Activated CD4-positive, CD25-positive, alpha-beta regulatory T cell treated with anti-CD3 and anti-CD28 coated beads, Interleukin-2, amount 50 U/mL, for 16 hours (primary cell): Measurements from ENCODE around the gene CDH16.
"Not testable (repeated sequence)": the region's sequence is repeated elsewhere in the genome, so short reads cannot be mapped to it uniquely, and the experiment has no call there.

Experiments used
- DNase-seq: peaks from one replicate; pipeline ENCODE4 v3.0.0-alpha.2; 2020; ENCODE audit warnings: low read depth, low spot score

CDH16 gene

DNA sequence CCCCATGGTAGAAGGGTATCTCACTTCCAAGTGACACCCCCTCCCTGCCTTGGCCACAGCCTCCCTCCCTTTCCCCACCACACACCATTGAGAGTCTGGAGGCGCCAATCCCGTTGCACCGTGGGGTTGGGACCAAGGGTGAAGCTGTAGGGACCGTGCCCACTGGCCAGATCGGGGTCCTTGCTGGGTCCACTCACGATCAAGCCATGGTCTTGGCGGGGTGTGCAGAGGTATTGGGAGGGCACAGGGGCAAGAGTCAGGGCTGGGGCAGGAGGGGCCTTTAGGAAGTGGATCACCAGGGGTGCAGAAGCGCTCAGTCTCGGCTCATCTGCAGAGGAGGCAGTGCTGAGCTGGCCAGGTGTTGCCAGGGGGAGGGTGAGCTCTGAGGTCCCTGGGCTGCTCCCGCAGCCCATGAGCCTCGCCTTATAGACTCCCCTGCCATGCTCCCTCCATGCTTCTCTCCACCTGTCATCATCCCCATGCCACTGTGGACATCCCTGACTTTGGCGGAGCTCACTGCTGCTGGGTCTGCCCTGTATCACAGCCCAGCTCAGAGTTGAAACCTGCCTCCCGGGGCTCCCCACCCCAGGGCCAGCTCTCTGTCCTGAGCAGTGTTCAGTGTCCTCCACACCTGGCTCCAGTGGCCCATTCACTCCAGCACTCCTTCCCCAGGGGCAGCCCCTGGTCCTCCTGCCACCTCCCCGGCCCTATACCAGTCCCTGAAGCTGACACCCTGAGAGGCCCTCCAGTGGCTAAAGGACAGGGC is 8.3 kb downstream of the CDH16 start:
- DNase-seq, result no peak

DNA sequence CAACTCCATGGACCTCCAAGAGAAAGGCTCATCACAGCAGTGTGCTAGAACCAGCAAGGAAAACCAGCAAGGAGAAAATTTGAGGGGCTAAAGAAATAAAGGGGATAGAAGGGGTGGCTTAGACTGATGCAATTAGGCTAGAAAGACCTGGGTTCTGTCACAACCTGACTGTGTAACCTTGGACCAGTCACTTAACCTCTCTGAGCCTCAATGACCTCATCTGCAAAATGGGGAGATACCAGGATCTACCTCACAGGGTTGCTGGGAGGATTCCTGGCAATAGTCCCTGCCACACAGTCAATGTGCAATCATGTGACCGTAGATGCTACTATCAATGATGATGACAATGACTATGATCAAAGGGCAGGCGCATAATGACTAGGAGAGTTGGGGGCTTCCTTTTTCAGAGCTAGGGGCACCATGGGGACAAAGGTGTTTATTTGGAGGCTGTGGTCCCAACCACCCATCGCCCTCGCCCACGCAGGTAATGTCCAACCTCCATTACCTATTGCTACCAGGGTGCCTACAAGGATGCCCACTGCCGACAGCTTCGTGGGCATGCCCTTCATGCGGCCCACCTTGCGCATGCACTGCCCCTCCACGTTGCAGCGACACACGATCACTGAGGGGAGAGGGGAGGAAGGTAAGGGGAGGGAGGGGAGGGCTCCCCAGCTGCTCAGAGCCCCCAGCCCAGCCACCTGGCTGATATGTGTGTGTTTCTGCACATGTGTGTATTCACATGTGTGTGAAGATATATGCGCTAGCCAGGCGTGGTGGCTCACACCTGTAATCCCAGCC is 9.7 kb downstream of the CDH16 start:
- DNase-seq, result no peak

DNA sequence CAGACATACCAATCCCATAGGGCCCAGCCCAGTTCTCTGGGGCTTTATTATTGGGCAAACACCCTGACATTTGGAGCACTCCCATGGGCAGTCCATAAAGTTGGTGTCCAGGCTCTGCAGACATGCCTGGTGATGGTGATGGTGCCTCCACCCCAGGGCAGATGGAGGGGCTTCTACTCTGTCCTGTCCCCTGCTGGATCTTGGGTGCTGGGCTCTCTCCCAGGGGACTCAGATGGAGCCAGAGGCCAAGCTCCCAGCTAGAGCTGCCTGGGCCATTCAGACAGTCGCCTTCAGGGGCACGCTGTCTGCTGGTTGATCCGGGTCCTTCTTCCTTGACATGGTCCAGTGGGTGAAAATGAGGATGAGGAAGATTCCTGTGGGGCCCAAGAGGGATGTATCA is 10.6 kb downstream of the CDH16 start:
- no peak for DNase-seq

DNA sequence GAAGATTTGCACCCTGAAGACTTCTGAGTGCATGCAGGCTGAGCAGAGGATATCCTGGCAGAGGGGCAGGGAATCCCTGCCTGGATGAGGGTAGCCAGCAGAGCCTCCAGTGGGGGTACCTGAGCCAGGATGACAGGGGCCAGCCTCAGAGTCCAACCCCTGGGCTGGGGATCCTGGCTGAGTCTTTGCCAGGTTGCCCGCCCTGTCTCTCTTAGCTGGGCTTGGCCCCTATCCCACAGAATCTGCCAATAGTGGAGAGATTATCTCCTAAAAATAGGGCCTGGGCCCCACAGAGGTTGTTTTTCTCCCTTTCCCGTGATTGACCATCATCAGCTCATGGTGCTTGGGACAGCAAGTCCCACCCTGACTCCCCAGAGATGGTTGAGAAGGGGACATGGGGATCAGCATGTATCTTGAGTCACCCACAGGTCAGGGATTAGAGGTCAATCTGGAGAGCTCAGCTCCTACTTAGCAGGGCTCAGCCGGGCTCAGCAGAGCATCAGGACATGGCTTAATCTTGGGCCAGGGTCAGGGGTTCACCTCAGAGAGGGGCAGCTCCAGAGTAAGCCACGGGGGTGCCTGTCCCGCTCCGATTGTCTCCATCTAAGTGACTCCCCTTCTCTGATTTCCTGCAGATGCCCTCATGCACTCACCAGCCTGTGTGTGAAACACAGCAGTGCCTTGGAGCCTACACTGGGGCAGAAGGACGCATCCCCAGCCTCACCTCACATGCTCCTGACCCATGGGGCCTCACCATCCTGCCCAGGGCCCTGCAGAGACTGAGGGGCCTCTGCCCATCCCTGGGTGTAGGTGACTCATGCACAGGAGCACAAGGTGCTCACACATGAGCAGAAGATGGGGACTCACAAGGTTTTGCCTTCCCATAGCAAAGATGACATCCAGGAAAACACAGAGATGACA is 11.5 kb downstream of the CDH16 start:
- DNase-seq, result no peak

GRCh38 chr16:66905633-66906539 is 12.8 kb downstream of the CDH16 start:
- DNase-seq, result no peak

DNA sequence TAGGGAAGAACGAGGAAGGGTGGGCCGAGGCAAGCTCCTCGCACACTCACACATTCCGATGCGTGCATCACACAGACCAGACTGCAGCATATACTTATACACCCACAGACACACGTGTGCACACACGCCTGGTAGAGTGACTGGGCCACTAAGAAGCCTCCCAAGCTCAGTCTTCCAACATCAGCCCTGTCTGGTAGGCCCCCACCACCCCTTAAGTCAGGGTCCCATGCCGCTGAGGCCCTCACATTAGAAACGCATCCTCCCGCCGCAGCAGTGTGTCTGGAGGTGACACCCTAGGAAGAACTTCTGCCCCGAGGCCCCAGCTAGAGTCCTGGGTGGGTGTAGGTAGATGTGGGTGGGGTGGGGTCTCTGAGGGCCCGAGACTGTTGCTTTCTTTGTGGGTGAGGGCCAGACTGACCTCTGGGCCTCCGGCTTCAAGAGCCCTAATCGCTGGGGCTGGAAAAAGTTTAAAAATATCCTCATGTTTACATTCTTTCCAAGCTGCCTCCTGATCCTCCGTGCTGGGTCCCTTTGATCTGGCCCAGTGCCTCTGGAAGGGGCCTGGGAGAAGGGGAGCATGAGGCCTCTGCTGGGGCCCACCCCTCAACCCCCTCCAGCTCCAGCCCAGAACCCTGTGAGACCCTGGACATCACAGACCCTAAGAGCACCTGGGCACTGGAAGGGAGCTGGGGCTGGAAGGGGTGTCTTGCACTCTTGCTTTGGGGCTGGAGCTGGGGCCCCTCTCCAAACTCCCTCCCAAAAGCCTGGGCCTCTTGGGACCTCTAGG is 13.6 kb downstream of the CDH16 start:
- DNase-seq, result no peak

DNA sequence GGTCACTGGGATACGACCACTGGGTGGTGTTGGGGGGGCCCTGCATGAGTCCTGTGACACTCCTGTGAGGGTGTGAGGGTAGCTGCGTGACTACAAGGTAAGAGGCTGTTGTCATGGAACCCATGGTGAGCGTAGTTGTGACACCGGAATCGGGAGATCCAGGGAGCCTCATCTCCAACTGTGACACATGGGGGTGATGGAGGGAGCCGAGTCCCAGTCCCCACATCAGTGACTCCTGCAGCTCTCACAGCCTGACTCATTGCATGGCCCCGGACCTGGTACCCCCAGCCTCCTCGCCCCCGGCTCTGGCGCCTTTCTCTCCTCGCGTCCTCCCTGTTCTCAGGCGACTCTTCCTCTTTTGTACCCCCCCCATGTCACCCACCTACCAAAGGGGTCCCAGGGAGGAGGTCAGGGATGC is 14.2 kb downstream of the CDH16 start:
- no peak for DNase-seq

DNA sequence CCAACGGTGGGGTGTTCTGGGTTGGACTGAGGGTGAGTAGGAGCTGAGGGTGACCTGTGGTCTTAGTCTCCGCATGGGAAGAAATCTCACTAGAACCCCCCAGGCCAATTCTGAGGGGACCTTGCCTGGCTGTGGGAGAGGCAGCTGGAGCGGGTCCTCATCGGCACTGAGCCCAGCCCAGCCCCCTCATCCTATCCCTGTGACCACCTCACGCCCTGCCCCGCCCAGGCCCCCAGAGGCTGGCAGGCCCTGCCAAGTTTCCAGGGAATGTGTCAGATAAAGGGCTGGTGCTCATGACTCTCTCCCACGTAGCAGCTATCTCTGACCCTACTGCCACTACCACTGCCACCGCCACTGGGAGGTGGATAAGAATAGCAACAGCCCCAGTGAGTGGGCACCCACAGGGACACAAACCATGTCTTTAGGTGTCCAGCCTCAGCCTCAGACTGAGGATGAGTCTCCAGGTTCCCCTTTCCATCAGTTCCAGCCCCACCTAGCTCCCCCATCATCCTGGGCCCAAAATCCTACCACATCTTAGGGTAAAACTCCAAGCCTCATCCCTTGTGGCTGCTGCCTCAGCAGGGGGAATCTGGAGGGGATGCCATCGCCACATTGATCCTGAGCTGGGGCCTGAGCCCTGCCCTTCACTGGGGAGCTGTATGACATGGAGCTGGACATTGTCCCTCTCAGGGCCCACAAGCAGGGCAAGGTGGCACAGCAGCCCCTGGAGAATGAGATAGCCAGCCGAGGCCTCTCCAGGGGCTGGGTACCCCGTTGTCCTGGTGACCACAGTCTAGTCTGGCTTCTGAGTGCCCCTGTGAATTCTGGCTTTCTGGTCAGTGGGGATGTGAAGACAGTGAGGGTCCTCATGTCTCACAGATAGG is 14.9 kb downstream of the CDH16 start:
- DNase-seq, result no peak

DNA sequence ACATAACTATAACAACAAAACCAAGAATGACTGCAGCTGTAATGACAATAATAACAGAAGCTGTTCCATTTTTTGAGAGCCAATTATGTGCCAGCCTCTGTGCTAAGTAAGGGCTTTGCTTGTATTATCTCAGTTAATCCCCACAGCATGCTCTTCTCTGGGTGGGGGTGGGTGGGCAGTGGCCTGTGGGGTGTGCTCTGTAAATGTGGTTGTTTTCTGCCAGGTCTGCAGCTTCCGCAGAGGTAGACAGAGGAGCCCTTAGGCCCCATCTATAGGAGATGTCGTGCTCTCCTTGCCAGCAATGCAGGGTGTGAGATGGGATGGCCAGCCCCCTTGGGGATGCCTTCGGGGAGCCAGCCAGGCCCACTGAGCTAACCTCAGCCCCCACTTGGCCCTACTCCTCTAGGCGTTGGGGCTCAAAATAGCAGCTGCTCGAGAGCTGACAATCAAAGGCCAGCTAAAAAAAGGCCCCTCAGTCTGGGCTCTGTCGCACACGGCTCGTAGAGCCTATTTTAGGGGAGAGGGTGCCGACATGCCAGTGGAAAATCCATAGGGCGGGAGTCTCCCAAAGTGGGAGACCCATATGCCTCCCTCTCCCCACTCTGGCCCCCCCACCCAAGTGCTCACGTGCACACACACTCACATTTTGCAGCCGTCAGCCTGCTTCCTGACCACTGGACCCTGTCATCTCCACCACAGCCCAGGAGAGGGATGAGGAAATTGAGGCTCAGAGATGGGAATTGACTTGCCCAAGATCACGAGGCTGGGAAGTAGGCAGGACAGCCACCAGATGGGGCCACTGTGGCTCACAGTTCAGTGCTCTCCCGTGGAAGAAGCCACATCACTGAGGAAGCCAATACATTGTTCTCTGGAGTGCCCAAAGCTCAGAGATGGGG is 15.8 kb downstream of the CDH16 start:
- no peak for DNase-seq

DNA sequence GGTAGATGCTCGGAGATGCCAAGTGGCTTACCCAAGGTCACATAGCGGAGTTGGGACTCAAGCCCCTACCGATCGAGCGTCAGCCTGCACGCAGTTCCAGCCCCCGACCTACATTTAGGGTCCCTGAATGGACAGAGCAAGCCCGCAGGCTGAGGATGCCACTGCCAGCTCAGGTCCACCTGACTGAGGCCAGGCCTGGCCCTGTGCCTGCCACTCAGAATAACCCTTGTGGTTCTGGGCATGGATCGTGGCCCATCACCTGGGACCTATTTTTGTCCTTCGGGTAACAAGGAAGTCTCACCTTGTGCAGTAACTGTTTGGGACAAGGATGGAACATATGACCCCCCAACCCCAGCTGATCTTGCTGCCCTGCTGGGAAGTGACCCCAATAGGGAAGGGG is 17.1 kb downstream of the CDH16 start:
- DNase-seq, result no peak

DNA sequence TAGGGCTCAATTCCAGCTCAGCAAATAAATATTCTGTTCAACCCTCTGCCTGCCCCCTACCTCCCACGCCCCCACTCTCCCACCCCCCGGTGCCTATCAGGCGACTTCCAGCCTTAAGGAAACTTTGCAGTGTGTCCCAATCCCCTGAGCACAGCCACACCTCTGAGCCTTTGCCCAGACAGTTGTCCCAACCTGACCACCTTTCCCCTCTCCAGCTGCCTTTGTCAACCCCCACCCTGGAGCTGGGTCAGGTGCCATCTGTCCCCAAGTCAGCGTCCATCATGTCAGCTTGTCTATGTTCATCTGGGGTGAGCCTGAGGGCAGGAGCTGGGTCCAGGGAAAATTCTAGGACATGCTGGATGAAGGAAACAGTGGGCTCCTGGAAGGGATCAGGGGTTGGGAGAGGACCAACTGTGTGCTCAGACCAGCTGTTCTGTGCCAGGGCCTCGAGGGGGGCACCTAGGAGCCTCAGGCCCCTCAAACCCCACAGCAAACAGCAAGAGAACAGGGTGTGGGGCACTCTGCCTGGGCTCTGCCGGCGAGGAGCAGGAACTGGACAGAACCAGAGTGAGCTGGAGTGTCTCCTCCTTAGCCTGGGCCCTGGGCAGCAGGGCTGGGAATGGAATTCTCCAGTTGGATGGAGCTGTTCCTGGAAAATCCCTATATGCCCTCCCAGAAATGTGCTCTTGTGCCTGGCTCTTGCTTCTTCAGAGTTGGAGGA is 17.8 kb downstream of the CDH16 start:
- DNase-seq, result no peak

DNA sequence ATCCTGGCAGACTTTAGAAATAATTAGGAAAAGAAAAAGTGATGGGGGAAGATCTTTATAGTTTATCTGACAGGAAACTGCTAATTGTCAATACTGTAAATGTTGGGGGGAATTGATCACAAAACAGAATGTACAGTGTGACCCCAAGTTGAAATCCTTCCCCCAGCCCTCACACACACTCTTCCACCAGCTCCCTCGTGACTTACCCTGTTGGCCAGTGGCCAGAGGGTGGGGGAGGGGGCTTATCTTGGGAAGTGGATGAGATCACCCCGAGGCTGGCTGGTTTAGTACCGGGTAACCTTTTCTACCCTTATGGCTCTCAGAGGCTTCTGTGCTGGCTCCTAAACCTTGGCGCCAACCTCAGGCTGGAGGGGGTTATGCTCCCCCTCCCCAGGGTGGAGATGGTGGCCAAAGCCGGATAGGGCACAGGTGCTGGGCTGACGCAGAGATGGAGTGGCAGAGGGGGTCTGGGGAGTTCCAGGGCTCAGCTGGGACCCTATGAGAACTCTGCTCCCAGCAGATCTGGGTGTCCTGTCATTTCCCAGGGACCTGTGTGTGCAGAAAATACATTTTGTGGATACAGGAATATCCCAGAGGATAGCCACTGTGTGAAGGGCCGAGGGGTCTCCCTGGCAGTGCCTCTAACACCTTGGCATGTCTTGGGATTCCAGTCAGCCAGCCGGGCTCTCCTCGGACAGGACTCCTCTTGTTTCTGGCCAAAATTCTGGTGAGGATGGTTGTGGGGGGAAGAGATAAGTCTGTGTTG is 18.6 kb downstream of the CDH16 start:
- no peak for DNase-seq

GRCh38 chr16:66899310-66899944 is 19.3 kb downstream of the CDH16 start:
- DNase-seq, result no peak

GRCh38 chr16:66898933-66899309 is 19.8 kb downstream of the CDH16 start:
- DNase-seq, result no peak

DNA sequence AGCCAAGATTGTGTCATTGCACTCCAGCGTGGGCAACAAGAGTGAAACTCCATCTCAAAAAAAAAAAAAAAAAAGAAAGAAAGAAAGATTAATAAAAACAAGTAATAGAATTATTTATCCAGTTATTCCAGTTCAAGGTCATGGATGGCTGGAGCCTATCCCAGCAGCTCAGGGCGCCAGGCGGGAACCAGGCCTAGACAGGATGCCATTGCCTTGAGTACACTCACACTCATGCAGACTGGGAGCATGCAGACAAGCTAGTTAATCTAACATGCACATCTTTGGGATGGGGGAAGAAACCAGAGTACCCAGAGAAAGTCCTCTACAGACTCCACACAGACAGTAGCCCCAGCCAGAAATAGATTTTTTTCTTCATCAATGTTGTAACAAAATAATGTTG is 20.5 kb downstream of the CDH16 start:
- no peak for DNase-seq

DNA sequence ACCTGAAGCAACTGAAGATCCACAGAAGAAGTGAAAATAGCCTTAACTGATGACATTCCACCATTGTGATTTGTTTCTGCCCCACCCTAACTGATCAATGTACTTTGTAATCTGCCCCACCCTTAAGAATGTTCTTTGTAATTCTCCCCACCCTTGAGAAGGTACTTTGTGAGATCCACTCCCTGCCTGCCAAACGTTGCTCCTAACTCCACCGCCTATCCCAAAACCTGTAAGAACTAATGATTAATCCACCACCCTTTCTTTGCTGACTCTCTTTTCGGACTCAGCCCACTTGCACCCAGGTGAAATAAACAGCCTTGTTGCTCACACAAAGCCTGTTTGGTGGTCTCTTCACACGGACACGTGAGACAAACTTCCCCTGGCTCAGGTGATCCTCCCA is 22.0 kb downstream of the CDH16 start:
- not testable (repeated sequence) for DNase-seq
